ENCODE measurements around the gene FADS6.
A peak's percentile ranks its signal among the peaks of the same experiment; 100 is the strongest.

The FADS6 gene, protein sequence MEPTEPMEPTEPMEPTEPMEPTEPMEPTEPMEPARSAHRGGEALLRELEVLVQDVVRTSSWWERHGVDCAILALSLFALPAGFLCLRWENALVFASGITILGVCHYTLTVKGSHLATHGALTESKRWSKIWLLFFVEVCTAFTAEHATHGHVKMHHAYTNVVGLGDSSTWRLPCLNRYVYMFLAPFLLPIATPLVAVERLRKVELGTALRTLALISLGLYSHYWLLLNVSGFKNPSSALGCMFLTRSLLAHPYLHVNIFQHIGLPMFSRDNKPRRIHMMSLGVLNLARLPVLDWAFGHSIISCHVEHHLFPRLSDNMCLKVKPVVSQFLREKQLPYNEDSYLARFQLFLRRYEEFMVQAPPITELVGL

DNA sequence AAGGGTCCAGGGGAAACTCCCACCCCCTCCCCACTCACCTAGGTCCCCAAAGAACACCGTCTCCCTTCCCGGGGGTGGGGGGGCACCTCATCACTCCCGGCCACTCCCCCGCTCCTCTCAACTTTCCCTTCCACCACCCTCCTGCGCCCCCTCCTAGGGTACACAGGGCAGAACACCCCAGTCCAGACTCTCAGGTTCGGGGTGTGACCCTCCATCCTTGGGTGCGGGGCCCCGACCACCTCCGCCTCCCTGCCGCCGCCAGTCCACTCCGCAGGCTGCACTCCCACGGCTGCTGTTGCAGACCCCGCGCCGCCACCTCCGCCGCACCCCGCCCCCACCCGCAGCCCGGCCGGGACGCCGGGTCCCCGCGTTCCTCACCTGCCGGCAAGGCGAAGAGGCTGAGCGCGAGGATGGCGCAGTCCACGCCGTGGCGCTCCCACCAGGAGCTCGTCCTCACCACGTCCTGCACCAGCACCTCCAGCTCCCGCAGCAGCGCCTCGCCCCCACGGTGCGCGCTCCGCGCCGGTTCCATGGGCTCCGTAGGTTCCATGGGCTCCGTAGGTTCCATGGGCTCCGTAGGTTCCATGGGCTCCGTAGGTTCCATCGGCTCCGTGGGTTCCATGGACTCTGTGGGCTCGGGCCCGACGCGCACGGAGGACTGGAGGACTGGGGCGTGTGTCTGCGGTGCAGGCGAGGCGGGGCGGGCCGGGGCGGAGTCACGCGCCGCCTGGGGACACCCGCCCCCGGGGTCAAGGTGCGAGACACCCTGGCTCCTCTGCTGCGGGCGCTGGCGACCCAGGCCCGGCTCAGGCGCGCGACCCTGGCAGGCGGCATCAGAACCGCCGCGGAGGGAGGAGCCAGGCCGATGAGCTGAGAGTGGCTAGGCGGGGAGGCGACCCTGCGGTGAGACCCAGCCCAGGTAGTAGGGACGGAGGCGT, at the start of gene FADS6:
TSS of gene FADS6 (minus strand) at position 660 of the 938 bp plus-strand sequence. CDS start at position 622, 38 bp downstream.
- FAIRE-seq (no peak), DNase-seq (ENCODE audit: insufficient read length, low spot score) (no peak)

DNA sequence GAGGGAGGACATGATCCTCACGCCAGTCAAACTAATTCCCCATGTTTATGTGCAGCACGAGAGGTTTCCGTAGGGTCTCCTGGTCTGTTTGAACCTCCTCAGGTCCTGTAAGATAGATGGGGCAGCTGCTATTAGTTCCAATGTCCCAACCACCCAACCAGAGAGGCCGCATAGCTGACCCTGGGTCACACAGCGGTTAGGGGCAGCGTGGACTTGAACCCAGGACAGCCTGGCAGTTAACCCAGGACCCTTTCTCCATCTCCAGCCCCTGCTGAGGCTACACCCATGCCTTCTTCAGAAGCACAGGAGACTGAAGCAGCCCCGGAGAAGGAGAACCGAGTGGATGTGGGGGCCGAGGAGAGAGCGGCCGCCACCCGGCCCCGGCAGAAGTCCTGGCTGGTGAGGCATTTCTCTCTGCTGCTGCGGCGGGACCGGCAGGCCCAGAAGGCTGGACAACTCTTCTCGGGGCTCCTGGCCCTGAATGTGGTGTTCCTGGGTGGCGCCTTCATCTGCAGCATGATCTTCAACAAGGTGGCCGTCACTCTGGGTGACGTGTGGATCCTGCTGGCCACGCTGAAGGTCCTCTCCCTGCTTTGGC, 47.8 kb upstream of the FADS6 start:
- no peak for DNase-seq (ENCODE audit: insufficient read length, low spot score)
- no peak for FAIRE-seq

DNA sequence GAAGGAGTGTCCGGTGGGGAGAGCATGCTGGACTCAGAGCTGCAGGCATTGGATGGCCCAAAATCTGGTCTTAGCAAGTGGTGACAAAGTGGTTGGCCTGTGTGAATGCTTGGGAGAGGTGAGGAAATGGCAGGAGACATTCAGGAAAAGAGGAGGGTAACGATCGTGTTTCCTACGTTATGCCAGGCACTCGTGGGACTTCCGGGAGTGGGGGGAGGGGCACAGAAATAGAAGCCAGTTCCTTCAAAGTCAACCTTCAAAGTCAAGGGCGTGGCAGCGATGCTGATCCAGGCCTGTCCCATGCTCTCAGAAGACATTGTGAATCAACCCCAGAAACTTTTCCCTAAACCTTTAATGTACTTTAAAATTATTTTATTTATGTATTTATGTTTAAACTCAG, 46.1 kb upstream of the FADS6 start:
- no peak for FAIRE-seq
- DNase-seq (ENCODE audit: insufficient read length, low spot score), result no peak

DNA sequence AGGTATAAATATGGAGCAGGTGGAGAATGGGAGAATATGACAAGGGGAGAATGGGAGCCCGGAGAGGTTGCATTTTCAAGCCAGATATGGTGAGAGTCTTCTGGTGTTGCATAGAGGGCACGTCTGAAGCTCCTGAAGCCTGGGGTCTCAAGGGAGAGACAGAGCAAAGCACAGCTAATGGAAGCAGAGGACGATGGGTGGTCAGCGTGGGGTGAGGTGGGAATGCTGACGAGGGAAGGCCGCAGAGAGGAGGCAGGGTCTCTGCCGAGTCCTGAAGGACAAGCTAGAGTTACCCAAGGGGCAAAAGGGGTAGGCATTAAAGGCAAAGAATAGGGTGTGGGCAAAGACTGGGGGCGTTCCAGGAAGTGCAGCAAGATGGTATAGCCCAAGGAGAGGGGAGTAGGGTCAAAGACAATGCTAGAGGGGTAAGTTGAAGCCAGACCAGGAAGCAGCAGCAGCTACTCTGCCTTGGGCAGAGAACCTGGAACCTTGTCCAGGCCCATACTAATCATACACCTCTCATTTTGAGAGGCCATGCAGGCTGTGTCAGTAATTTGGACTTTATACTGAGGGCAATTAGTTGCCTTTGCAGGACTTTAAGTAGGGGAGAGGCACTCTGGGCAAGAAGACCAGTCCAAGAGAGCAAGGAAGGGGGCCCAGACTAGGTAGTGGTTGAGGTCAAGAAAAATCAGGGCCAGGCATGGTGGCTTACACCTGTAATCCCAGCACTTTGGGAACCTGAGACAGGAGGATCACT, 44.9 kb upstream of the FADS6 start:
- FAIRE-seq, result no peak
- no peak for DNase-seq (ENCODE audit: insufficient read length, low spot score)

DNA sequence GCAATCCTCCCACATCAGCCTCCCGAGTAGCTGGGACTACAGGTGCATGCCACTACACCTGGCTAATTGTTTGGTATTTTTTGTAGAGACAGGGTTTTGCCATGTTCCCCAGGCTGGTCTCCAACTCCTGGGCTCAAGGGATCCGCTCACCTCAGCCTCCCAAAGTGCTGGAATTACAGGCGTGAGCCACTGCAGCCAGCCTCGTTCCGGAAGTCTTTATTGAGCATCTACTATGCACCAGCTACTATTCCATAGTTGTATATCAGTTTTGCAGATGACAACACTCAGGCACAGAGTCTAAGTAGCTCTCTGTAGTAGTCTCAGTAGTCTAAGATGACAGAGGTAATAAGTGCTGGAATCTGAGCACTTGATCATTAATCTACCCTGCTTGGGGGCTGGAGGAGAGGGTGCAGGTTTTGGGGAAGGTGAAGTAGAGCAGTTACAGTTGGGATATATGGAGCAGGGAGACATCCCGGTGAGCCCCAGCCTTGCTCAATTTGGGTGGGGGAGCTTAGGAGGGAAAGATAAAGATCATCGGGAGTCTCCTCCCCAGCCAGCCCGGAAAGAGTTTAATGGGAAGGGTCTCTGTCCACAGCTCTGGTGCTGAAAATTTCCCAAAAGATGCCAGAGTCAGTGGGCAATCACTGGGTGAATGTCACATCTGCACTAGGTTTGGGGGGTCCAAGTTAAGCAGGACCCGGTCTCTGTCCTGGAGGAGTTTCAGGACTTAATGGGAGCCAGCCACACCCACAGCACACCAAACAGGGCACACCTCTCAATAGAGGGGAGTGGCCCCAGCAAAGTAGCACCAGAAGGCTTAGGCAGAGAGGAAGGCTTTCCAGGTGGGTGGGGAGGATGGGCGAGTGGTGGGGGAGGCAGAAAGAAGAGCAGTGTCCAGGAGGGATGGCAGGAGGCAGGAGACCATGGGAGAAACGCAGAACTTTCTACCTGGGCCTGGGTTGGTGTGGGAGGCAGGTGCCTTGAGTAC, 43.9 kb upstream of the FADS6 start:
- DNase-seq (ENCODE audit: insufficient read length, low spot score) (no peak), FAIRE-seq (no peak)

DNA sequence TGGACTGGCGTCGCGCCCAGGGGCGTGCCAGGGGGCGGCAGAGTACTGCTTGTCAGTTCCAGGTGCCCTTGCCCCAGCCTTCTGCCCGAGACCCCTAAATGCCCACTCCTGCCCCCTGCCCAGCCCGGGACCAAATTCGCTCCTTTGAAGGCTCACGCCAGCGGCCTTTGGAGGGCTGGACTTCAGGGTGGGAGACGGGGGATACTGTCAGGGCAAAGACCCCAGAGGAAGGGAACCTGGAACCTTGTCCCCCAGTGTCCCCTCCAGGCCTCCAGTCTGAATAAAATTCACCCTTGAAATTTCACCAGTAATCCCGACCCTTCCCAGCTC, 43.0 kb upstream of the FADS6 start:
- DNase-seq (ENCODE audit: insufficient read length, low spot score) (no peak), FAIRE-seq (no peak)

DNA sequence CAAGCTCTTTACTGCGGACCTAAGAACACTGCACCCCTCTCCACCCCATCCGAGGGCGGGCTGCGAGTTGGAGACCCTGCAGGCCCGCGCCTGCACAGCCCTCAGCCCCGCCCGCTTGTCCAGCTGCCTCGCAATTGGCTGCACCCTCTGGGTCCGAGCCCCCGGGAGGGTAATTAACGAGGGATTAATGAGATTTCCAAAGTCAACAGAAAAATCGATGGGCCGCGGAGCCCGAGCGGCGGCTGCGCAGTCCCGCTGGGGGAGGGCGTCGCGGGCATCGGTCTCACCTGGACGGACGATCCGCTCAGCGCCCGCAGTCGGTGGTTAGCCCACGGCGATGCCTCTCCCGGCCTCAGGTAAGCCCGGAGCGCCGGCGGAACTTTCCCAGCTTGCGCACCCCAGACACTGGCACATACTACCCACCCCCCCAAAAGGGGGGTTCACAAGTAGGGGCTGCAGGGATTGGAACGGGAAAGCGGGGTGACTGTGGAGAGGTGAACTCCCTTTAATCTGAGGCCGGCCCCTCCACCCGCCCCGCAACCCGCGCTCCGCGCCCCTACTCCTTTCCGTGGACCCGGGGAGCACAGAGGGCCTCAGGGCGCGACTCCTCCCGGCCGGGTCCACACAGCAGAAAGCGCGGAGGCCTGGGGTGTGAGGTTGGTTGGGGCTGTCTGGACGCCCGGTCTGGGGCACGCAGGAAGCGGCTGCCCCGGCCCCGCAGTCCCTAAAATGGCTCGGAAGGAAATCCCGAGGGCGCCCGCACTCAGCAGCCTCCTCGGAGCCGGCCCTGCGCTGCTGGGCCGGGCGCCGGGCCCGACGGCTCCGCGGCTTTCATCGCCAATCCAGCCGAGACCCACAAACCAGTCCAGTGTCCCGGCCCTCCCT, 42.4 kb upstream of the FADS6 start, which contains the start of gene OTOP3:
TSS of gene OTOP3 (plus strand) at position 314 of the 885 bp plus-strand sequence. CDS start at position 338, 24 bp downstream.
- FAIRE-seq (no peak), DNase-seq (ENCODE audit: insufficient read length, low spot score) (no peak)

DNA sequence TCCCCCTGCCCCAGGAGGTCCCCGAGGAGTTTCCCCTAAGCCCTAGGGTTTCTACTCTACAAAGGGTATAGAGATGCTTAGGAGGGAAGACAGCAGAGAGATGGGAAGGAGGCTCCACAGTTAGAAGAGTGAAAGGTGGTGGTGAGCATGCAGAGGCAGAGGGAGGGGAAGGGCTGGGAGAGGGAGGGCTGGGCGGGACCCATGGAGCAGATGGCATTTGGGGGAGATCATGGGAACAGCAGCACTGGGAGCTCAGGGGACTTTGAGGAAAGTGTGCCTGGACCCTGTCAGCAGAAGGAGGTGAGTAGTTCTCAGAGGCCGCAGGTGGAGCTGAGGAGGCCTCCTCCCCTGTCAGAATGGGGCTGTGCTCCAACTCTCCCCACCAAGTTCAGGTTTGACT, 41.6 kb upstream of the FADS6 start:
- DNase-seq (ENCODE audit: insufficient read length, low spot score) (no peak), FAIRE-seq (no peak)

DNA sequence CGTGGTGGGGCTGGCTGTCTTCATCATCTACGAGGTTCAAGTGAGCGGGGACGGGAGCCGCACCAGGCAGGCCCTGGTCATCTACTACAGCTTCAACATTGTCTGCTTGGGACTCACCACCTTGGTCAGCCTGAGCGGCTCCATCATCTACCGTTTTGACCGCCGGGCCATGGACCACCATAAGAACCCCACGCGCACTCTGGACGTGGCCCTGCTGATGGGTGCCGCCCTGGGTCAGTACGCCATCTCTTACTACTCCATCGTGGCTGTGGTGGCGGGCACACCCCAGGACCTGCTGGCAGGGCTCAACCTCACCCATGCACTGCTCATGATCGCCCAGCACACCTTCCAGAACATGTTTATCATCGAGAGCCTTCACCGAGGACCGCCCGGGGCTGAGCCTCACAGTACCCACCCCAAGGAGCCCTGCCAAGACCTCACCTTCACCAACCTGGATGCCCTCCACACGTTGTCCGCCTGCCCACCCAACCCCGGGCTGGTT, 37.2 kb upstream of the FADS6 start:
- no peak for DNase-seq (ENCODE audit: insufficient read length, low spot score)
- FAIRE-seq, result no peak

DNA sequence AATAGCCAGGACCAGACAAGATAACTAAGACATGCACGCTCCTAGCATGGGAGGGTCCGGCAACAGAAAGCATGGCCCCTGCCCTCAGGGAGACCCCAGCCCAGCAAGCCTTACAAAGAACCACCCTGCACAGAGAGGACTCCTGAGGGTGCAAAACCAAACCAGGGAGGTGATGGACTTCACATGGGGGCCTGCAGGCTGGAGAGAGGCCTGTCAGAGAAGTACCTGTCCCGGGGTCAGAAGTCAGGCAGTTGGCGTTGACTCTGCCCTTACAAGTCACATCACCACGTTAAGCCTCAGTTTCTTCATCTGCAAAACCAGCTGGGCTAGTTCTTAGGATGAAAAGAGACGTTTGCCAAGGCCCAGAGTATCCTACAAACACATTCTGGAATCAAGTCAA, 35.4 kb upstream of the FADS6 start:
- no peak for DNase-seq (ENCODE audit: insufficient read length, low spot score)

DNA sequence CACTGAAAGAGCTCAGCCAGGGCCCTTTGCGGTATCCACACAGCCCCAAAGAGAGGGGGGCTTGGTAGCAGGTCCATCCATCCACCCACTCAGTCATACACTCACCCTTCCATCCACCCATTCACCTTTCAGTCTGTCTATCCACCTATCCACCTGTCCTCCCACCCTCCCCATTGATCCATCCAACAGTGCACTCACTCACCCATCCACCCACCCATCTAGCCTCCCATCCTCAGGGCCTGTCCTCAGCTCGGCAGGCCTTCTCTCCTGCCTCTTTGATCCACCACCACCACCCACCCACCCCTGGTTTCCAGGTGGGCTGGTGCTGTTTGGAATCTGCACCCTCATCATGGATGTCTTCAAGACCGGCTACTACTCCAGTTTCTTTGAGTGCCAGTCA, 31.8 kb upstream of the FADS6 start:
- no peak for FAIRE-seq
- DNase-seq (ENCODE audit: insufficient read length, low spot score), result no peak

More for the DNA sequence above, 35.4 kb upstream of the FADS6 start:
- FAIRE-seq, result no peak

DNA sequence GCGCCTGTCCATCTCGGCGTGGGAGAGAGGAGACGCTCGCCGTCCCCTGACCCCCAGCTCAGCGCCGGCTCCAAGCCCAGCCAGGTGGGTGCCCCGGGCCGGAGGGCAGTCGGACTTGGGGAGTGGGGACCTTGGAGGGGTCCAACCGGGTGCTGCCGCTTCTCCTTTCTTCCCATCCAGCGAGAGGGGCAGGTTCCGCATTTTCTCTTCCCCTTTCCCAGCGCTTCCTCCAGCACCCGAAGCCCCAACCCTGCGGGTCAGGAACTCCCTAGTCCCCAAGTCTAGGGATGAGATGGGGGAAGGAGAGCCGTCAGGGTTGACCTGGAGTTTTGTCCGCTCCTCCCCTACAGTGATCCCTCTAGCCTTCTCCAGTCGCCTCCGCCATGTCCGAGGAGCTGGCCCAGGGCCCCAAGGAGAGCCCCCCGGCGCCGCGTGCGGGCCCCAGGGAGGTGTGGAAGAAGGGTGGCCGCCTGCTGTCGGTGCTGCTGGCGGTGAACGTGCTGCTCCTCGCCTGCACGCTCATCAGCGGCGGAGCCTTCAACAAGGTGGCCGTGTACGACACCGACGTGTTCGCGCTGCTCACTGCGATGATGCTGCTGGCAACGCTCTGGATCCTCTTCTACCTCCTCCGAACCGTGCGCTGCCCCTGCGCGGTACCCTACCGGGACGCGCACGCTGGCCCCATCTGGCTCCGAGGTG, 31.0 kb upstream of the FADS6 start, which contains the start of gene OTOP2:
TSS of gene OTOP2 (plus strand) at position 24 of the 699 bp plus-strand sequence. CDS start at position 384, 360 bp downstream.
- no peak for DNase-seq (ENCODE audit: insufficient read length, low spot score)
- no peak for FAIRE-seq

DNA sequence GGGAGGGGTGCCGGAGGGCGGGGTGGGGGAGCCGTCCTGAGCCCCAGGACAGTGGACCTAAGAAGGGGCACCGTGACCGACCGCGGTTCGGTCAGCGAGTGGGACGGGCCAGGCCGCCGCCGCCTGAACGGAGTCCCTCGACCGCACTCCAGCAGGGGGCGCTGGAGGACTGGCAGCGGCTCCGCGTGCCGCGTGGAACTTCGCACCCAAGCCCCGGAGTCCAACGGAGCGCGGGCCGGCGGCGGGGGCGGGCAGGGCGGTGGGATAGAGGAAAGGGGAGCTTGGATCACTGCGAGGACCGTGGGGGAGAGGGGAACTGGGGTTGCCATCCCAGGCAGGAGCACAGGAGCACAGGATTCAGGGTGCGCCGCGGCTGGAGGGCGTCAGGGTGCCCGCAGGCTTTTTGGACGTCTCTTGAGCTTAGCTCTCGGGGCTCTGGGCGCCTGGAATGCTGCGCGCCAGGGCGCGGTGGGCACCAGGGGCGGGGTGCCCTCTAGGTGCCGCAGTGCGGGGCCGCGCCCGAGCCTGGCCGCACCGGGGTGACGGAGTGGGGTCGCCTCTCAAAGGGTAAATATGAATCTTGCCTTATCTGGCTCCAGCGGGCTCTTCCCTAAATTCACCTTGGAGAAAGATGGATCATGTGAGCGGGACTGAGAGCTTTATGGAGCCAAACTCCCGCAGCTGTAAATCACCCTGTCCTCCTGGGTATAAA, 30.3 kb upstream of the FADS6 start:
- FAIRE-seq (no peak), DNase-seq (ENCODE audit: insufficient read length, low spot score) (peak; percentile 90)

DNA sequence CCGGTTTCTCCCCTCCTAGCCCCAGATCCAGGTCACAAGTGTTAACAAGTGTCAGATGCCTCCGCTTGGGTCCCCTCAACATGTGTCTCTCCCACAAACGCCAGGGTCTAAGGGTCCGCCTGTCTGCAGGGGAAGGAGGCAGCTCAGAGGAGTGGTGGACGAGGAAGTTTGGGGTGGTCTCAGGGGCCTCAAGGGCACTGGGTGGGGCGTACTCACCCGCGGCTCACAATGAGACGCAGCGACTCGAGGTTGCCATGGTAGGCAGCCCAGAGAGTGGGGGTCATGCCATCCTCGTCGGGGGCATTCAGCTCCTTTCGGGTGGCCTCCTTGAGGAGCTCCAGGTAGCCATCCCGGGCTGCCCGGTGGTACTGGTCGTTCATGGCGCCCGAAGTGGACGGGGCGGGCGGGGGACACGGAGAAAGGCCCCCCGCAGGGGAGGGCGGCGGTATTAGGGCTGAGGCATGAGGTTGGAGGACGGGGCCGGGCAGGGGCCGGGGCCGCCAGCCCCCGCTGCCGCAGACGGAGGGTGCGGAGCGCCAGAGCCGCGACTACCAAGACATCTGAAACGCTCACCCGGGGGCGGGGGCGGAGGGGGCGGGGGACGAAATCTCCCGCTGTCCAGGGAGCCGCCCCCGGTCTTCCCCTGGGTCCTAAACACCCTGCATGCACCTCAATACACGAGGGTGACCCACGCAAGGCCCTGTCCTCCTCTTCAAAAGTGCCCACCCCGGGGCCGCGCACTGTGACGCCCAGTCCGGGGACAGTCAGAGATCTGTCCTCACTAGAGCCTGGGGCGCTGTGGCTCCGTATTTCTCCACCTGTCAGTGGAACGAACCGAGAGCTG, 29.5 kb upstream of the FADS6 start, which contains the start of gene USH1G:
TSS of gene USH1G (minus strand) at position 562 of the 844 bp plus-strand sequence. CDS start at position 380, 182 bp downstream.
- DNase-seq (ENCODE audit: insufficient read length, low spot score) (peak; percentile 45), FAIRE-seq (no peak)

DNA sequence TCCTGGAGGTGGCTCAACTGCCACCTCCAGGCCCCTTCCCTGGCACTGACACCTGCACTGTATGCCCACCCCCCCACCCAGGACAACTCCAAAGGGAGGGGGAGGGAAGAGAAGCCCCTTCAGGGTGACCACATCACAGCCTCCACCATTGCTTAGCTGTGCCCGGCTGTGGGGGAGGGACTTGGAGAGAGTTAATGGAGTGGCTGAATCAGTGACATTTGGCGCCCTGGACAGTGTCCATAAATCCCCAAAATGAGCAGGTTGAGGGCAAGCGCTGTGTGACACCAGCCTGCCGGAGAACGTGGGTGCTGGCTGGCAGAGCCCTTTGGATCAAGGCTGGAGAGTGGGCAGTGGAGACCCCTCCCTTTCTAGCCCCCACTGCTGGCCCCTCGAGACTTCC, 28.7 kb upstream of the FADS6 start:
- no peak for DNase-seq (ENCODE audit: insufficient read length, low spot score)
- FAIRE-seq, result no peak

DNA sequence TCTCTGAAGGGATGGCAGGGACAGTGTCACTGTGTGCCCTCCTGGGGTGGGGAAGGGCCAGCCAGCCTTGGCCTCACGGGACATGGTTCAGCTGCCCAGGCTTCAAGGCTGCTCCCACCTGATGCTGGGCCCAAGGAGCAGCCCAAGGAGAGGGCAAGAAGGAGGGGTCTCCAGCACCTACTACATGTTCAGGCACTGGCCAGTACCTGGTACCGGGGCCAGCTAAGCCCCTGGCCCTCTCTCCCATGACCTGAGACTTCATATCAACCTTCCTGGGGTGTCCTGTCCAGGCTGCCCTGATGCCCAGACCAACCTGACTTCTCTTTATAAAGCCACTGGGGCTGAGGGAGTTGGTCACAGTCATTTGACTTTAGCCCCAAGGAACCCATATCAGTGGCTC, 28.3 kb upstream of the FADS6 start:
- DNase-seq (ENCODE audit: insufficient read length, low spot score) (no peak), FAIRE-seq (no peak)

Measured in GM19239 (cell line).